Neuronal stem cell (in vitro differentiated cells): ENCODE data around the gene MIOS.

Source experiments
- DNase-seq: peaks from one replicate; pipeline ENCODE4 v3.0.0-alpha.2; 2013; ENCODE audit warnings: low spot score
- H2AFZ ChIP-seq: one replicate; pipeline ENCODE4 v1.6.1; 2013; ENCODE audit warnings: mild to moderate bottlenecking, low read length, inconsistent platforms
- H2AK5ac ChIP-seq: 2 replicates; pipeline ENCODE4 v1.6.1; 2013; ENCODE audit warnings: low read depth, mild to moderate bottlenecking, inconsistent platforms, low read length, moderate library complexity, mixed read lengths
- H2BK120ac ChIP-seq: 2 replicates; pipeline ENCODE4 v1.6.1; 2013; ENCODE audit warnings: low read depth, mild to moderate bottlenecking, inconsistent platforms, low read length, moderate library complexity, mixed read lengths
- H2BK12ac ChIP-seq: one replicate; pipeline ENCODE4 v1.6.1; 2013; ENCODE audit warnings: low read length, inconsistent platforms
- H2BK15ac ChIP-seq: 2 replicates; pipeline ENCODE4 v1.6.1; 2013; ENCODE audit warnings: mild to moderate bottlenecking, low read length, inconsistent platforms, mixed read lengths
- H2BK5ac ChIP-seq: one replicate; pipeline ENCODE4 v1.6.1; 2013; ENCODE audit warnings: inconsistent platforms, mild to moderate bottlenecking, low read length, moderate library complexity
- H3K14ac ChIP-seq: one replicate; pipeline ENCODE4 v1.6.1; 2013; ENCODE audit warnings: low read length, inconsistent platforms
- H3K18ac ChIP-seq: 2 replicates; pipeline ENCODE4 v1.6.1; 2013; ENCODE audit warnings: low read length, inconsistent platforms
- H3K23ac ChIP-seq: 2 replicates; pipeline ENCODE4 v1.6.1; 2013; ENCODE audit warnings: low read depth, mild to moderate bottlenecking, mixed read lengths, low read length, inconsistent platforms; ENCODE audit not compliant: poor library complexity
- H3K27ac ChIP-seq: replicated peaks from 3 replicates; pipeline ENCODE4 v1.5.1; 2013; ENCODE audit warnings: low read length, inconsistent platforms
- H3K27me3 ChIP-seq, 3 experiments: 2 replicates each; pipeline ENCODE4 v1.6.1; 2013; ENCODE audit warnings: low read length in 3 of 3, mild to moderate bottlenecking in 2 of 3, inconsistent platforms in 1 of 3, low read depth in 1 of 3, mixed read lengths in 1 of 3, moderate library complexity in 1 of 3; ENCODE audit not compliant: control insufficient read depth in 3 of 3, insufficient read depth in 3 of 3
- H3K36me3 ChIP-seq, 2 donors: replicated peaks in 1 of 2; 2 replicates each; pipeline ENCODE4 v1.6.1; 2013; ENCODE audit warnings: low read length in 2 of 2; ENCODE audit not compliant: control insufficient read depth in 2 of 2, insufficient read depth in 2 of 2
- H3K4ac ChIP-seq: 2 replicates; pipeline ENCODE4 v1.6.1; 2013; ENCODE audit warnings: inconsistent platforms, mild to moderate bottlenecking, low read length, moderate library complexity
- H3K4me1 ChIP-seq, 2 donors: 1 replicate in 1 of 2; 2 replicates in 1 of 2; pipeline ENCODE4 v1.6.1; 2013; ENCODE audit warnings: low read length in 2 of 2, low read depth in 1 of 2; ENCODE audit not compliant: control insufficient read depth in 2 of 2, insufficient read depth in 1 of 2
- H3K4me2 ChIP-seq: one replicate; pipeline ENCODE4 v1.6.1; 2013; ENCODE audit warnings: mild to moderate bottlenecking, low read length, inconsistent platforms; ENCODE audit not compliant: insufficient read depth, poor library complexity, severe bottlenecking
- H3K4me3 ChIP-seq, 2 donors: 2 replicates each; pipeline ENCODE4 v1.5.1; 2013; ENCODE audit warnings: low read length in 2 of 2, mild to moderate bottlenecking in 2 of 2, inconsistent platforms in 1 of 2, moderate library complexity in 1 of 2
- H3K79me1 ChIP-seq: one replicate; pipeline ENCODE4 v1.6.1; 2013; ENCODE audit warnings: low read depth, mild to moderate bottlenecking, inconsistent platforms, low read length, moderate library complexity
- H3K9ac ChIP-seq: one replicate; pipeline ENCODE4 v1.6.1; 2013; ENCODE audit warnings: mild to moderate bottlenecking, low read depth, low read length, inconsistent platforms; ENCODE audit not compliant: poor library complexity
- H3K9me3 ChIP-seq, 2 donors: replicated peaks in 1 of 2; 2 replicates each; pipeline versions ENCODE3 to v1.6.1; 2013; ENCODE audit warnings: low read length in 2 of 2, mild to moderate bottlenecking in 2 of 2, inconsistent platforms in 1 of 2, low read depth in 1 of 2, mixed read lengths in 1 of 2, moderate library complexity in 1 of 2; ENCODE audit not compliant: control insufficient read depth in 2 of 2, insufficient read depth in 1 of 2
- H4K8ac ChIP-seq: one replicate; pipeline ENCODE4 v1.6.1; 2013; ENCODE audit warnings: low read depth, mild to moderate bottlenecking, inconsistent platforms, low read length, moderate library complexity
- H4K91ac ChIP-seq: one replicate; pipeline ENCODE4 v1.6.1; 2013; ENCODE audit warnings: low read length, low read depth, mild to moderate bottlenecking, inconsistent platforms; ENCODE audit not compliant: poor library complexity
- WGBS, 2 donors: extraction: QIAGEN DNeasy Blood & Tissue Kit; methylation state at CpG; one replicate each; pipeline ENCODE4 v1.1.7; 2013; ENCODE audit warnings: missing lambda C conversion rate in 2 of 2, mixed read lengths in 1 of 2; ENCODE audit not compliant: insufficient read length in 2 of 2, insufficient replicate concordance in 1 of 2; ENCODE audit errors: extremely low coverage in 2 of 2; 5-methylcytosine and 5-hydroxymethylcytosine counted together

Gene MIOS

DNA sequence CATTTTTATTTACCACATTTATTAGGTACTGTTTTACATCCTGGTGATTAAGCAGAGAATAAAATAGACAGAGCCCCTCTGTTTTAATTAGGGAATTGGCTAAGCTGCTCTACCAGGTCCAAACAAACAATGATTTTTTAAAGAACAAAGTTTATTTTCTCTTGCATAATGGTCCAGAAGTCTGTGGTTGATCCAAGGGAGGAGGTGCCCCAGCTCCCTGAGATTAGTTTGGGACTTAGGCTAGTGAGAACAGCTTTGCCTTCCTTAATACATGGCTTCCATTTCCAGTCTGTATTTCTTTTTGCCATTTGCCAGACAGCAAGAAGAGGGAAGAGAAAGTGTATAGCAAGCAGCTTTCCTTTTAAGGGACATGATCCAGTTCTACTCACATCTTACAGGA lies 2.9 kb upstream of the MIOS start:
- H3K4me3 ChIP-seq: no peak overlapping the region
- H2AFZ ChIP-seq: no peak overlapping the region
- H2BK120ac ChIP-seq: no peak overlapping the region
- no peak overlapping the region for H3K27ac ChIP-seq
- no peak overlapping the region for H3K9ac ChIP-seq
- peaks cover 0 to 8% of the 10 kb centered on the region in 2 donors for H3K4me1 ChIP-seq
- H3K9me3 ChIP-seq: peaks cover 0 to 4% of the 10 kb centered on the region in 2 donors
- no peak overlapping the region for H4K8ac ChIP-seq
- no peak overlapping the region for H3K4ac ChIP-seq
- H4K91ac ChIP-seq: no peak overlapping the region
- H3K36me3 ChIP-seq: no peaks in the 10 kb centered on the region
- DNase-seq: no peak
- no peaks in the 10 kb centered on the region for H3K79me1 ChIP-seq
- H3K23ac ChIP-seq: no peak overlapping the region
- H3K4me2 ChIP-seq: no peak overlapping the region
- no peak overlapping the region for H2BK5ac ChIP-seq
- H3K14ac ChIP-seq: no peak overlapping the region
- H2BK12ac ChIP-seq: no peak overlapping the region
- H2BK15ac ChIP-seq: no peak overlapping the region
- no peaks in the 10 kb centered on the region for H3K27me3 ChIP-seq
- no peak overlapping the region for H3K18ac ChIP-seq
- no peak overlapping the region for H2AK5ac ChIP-seq

DNA sequence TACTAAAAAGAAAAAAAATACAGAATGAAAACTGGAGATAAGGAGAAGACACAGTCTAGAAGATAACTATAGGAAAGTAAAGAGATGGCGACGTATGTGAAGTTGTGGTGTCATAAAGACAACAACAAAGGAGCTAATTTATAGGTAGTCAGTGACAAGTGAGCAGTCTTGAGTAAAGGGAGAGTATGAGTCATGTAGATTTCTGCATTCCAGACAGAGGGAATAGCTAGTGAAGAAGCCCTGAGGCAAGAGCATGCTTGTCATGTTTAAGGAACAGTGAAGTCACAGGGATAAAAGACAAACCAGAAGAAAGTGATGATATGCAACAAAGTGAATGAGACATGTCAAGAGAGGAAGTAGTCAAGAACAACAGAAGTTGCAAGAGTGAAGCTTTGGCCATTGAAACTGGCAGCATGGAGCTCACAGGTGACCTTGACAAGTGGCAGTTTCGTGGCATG lies 2.3 kb upstream of the MIOS start:
- H3K27ac ChIP-seq: no peak overlapping the region
- DNase-seq: no peak
- H3K18ac ChIP-seq: no peak overlapping the region
- no peak overlapping the region for H2BK12ac ChIP-seq
- peaks cover 0 to 8% of the 10 kb centered on the region in 2 donors for H3K4me1 ChIP-seq
- no peak overlapping the region for H2AFZ ChIP-seq
- no peak overlapping the region for H3K14ac ChIP-seq
- H3K23ac ChIP-seq: no peak overlapping the region
- H3K79me1 ChIP-seq: no peaks in the 10 kb centered on the region
- no peak overlapping the region for H2BK5ac ChIP-seq
- H2BK15ac ChIP-seq: no peak overlapping the region
- peaks cover 0 to 4% of the 10 kb centered on the region in 2 donors for H3K36me3 ChIP-seq
- no peak overlapping the region for H2AK5ac ChIP-seq
- WGBS, 2 donors: no CpG with 5 or more reads among the region's 3 CpGs
- H3K27me3 ChIP-seq: no peaks in the 10 kb centered on the region
- H3K4me2 ChIP-seq: no peak overlapping the region
- no peak overlapping the region for H4K8ac ChIP-seq
- H3K4me3 ChIP-seq: no peak overlapping the region
- peaks cover 0 to 4% of the 10 kb centered on the region in 2 donors for H3K9me3 ChIP-seq
- no peak overlapping the region for H3K4ac ChIP-seq
- H4K91ac ChIP-seq: no peak overlapping the region
- H3K9ac ChIP-seq: no peak overlapping the region
- H2BK120ac ChIP-seq: no peak overlapping the region

DNA sequence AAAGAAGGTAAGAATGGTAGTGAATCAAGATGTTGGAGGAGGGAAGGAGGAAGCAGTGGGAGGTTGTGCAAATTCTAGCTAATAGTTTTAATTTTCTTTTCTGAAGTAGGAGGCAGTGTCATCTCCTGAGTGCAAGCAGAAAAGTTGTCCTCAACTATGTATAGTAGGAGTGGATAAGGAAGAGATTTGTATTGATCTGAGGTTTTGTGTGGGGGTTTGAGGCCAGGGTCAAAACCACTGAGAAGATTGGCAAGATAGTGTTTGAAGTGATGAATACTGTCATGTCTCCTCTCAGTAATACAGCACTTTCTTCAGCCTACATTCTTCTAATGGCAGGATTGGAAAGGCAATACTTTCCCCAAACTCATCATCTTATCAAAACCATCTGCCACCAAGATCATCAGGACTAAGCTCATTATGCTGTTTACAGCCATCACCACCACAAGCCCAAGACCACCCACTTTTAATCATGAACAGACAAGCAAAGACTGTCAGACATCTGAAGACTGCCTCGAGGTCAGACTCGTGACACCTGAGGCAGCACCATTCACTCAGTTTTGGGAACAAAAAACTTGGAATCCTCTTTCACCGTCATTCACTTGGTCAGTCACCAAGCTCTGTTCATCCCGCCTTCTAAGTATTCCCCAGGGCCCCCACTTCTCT lies 1.5 kb upstream of the MIOS start:
- Histone ChIP-seq H2BK120ac (no peak overlapping the region), H3K4ac (no peak overlapping the region), H3K36me3 (peaks cover 0 to 12% of the 10 kb centered on the region in 2 donors), H3K18ac (no peak overlapping the region), H3K9ac (no peak overlapping the region), H4K91ac (no peak overlapping the region), H3K79me1 (no peaks in the 10 kb centered on the region), H3K27ac (no peak overlapping the region), H3K27me3 (no peaks in the 10 kb centered on the region), H3K4me2 (no peak overlapping the region), H2BK12ac (no peak overlapping the region), H3K14ac (no peak overlapping the region), H3K23ac (no peak overlapping the region), H3K4me1 (peaks cover 0 to 8% of the 10 kb centered on the region in 2 donors), H4K8ac (no peak overlapping the region), H2AFZ (no peak overlapping the region), H3K4me3 (no peak overlapping the region), H2AK5ac (no peak overlapping the region), H2BK15ac (no peak overlapping the region), H2BK5ac (no peak overlapping the region), H3K9me3 (peaks cover 0 to 11% of the 10 kb centered on the region in 2 donors)
- WGBS, 2 donors: no CpG with 5 or more reads among the region's 4 CpGs
- no peak for DNase-seq

DNA sequence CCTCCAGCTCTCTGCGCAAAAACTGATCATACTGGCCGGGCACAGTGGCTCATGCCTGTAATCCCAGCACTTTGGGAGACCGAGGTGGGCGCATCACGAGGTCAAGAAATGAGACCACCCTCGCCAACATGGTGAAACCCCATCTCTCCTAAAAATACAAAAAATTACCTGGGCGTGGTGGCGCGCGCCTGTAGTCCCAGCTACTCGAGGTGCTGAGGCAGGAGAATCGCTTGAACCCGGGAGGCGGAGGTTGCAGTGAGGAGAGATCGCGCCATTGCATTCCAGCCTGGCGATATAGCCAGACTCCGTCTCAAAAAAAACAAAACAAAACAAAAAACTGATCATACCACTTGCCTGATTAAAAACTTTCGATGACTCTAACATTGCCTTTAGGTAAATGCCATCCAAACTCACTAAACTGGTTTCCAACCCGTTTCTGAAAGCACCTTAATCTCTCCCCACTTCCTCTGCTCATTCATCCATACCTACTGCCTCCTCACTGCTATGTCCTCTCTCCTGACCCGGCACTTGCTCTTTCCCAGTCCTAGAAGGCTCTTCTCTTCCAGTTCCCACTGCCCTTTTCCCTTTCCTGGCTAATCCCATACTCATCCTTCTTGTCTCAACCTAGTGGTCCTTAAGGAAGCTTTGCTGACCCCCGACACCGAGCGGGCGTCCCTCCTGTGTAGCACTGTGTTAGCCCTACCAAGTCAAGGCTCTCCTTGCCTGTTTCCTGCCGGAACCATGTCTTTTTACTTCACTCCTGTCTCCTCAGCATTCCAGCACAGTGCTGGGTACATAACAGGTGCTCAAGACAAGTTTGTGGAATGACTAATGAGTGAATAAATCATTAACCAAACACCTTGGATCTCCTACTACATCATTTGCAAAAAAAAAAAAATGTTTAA lies 686 bp upstream of the MIOS start:
- H2AFZ ChIP-seq: peak overlapping the region; percentile 95
- H2BK5ac ChIP-seq: no peak overlapping the region
- H3K36me3 ChIP-seq: peaks cover 0 to 20% of the 10 kb centered on the region in 2 donors
- H3K9ac ChIP-seq: no peak overlapping the region
- no peak for DNase-seq
- WGBS, 2 donors: no CpG with 5 or more reads among the region's 26 CpGs
- no peak overlapping the region for H2BK12ac ChIP-seq
- peaks cover 0 to 8% of the 10 kb centered on the region in 2 donors for H3K4me1 ChIP-seq
- peak overlapping the region; percentile 57 for H3K4me2 ChIP-seq
- H2BK120ac ChIP-seq: no peak overlapping the region
- H3K27ac ChIP-seq: no peak overlapping the region
- peaks cover 2 to 19% of the 10 kb centered on the region in 2 donors for H3K9me3 ChIP-seq
- H3K18ac ChIP-seq: no peak overlapping the region
- H3K14ac ChIP-seq: no peak overlapping the region
- no peaks in the 10 kb centered on the region for H3K79me1 ChIP-seq
- H3K4me3 ChIP-seq: peak overlapping the region in 1 of 2 donors; percentile 54
- H3K4ac ChIP-seq: no peak overlapping the region
- H4K8ac ChIP-seq: no peak overlapping the region
- H2BK15ac ChIP-seq: no peak overlapping the region
- H3K27me3 ChIP-seq: no peaks in the 10 kb centered on the region
- no peak overlapping the region for H2AK5ac ChIP-seq
- no peak overlapping the region for H4K91ac ChIP-seq
- no peak overlapping the region for H3K23ac ChIP-seq
